ENCODE data around the gene WDFY4. TPM values are rescaled to one million over a fixed set of nuclear protein-coding genes. Genes with fewer than 3 reads are reported as not detected.

Gene WDFY4
- total RNA-seq, 1 experiment from 2014 or later, result 0.22 TPM

GRCh38 chr10:48661441-48661840, 23.2 kb upstream of the WDFY4 start:
- ChIA-PET CTCF (no interaction called here), POLR2A (no interaction called here), RAD21 (ENCODE audit: low non-redundant PET in 1 of 2, low total read pairs in 2 of 2, uncharacterized antibody in 2 of 2, unreplicated experiment in 2 of 2) (no interaction called here)
- Histone ChIP-seq H3K9me3 (ENCODE audit: control insufficient read depth in 1 of 2, insufficient read depth in 1 of 2, low read depth in 1 of 2, low read length in 2 of 2) (no peaks in the 10 kb centered on the region), H3K27ac (ENCODE audit: low read depth, low read length) (no peak overlapping the region), H3K4me2 (ENCODE audit: low read length) (no peak overlapping the region), H3K9me2 (ENCODE audit: insufficient read depth) (no peaks in the 10 kb centered on the region), H3K4me3 (replicated peaks in 1 of 2; ENCODE audit: low read depth in 1 of 2, low read length in 2 of 2) (no peak overlapping the region), H3K9ac (ENCODE audit: low read length) (no peak overlapping the region), H3K27me3 (ENCODE audit: insufficient read depth, low read length) (peaks cover 14% of the 10 kb centered on the region), H4K20me1 (ENCODE audit: insufficient read depth) (no peaks in the 10 kb centered on the region), H3K36me3 (ENCODE audit: control insufficient read depth in 1 of 2, insufficient read depth in 2 of 2, low read length in 2 of 2) (no peaks in the 10 kb centered on the region), H3K4me1 (ENCODE audit: control insufficient read depth in 1 of 2, insufficient read depth in 2 of 2, low read length in 2 of 2) (peaks cover 0 to 9% of the 10 kb centered on the region in 2 experiments; a peak in 2 of 4 replicates), H2AFZ (ENCODE audit: low read depth, low read length, poor library complexity, severe bottlenecking) (no peak overlapping the region), H3K79me2 (ENCODE audit: insufficient read depth, low read length) (no peaks in the 10 kb centered on the region)
- no TSS peak for BruUV-seq (replicated peaks)
- ATAC-seq (no peak), DNase-seq (ENCODE audit: low read depth, low spot score) (no peak)
- TF ChIP-seq EGR1 (IDR thresholded peaks at IDR 0.05; ENCODE audit: low read depth) (no peak), POLR2AphosphoS5 (IDR thresholded peaks at IDR 0.05; ENCODE audit: low read depth, low read length) (no peak), CEBPB (IDR thresholded peaks at IDR 0.05; ENCODE audit: low read depth) (no peak), YY1 (IDR thresholded peaks at IDR 0.05; ENCODE audit: extremely low read depth, insufficient replicate concordance, low read depth, low read length) (no peak), SIN3A (IDR thresholded peaks at IDR 0.05; ENCODE audit: low read depth) (no peak), ZNF274 (IDR thresholded peaks at IDR 0.05; ENCODE audit: low read depth, low read length) (no peak), CTCF (IDR thresholded peaks at IDR 0.05 in 2 of 3, conservative IDR thresholded peaks at IDR 0.05 in 1 of 3; ENCODE audit: borderline replicate concordance in 1 of 3, insufficient read depth in 1 of 3, low read depth in 2 of 3, low read length in 2 of 3) (no peak), CBX3 (IDR thresholded peaks at IDR 0.05; ENCODE audit: low read depth) (no peak), SRF (IDR thresholded peaks at IDR 0.05; ENCODE audit: low read depth) (no peak), ZFX (IDR thresholded peaks at IDR 0.05) (no peak), MAX (IDR thresholded peaks at IDR 0.05) (no peak), RAD21 (IDR thresholded peaks at IDR 0.05; ENCODE audit: low read depth) (no peak), EZH2phosphoT487 (IDR thresholded peaks at IDR 0.05; ENCODE audit: borderline replicate concordance) (no peak), SP1 (IDR thresholded peaks at IDR 0.05; ENCODE audit: low read depth) (no peak), ELF1 (IDR thresholded peaks at IDR 0.05; ENCODE audit: borderline replicate concordance, low read depth) (no peak), EZH2 (IDR thresholded peaks at IDR 0.05) (no peak), FOSL1 (IDR thresholded peaks at IDR 0.05; ENCODE audit: low read depth) (no peak), POLR2A (IDR thresholded peaks at IDR 0.05; ENCODE audit: borderline replicate concordance, extremely low read depth, insufficient read depth, insufficient read length) (no peak), REST (IDR thresholded peaks at IDR 0.05; ENCODE audit: low read depth) (no peak), TCF7L2 (IDR thresholded peaks at IDR 0.05; ENCODE audit: borderline replicate concordance, extremely low read depth, insufficient read depth, insufficient read length) (no peak)
- intact Hi-C loops (cut with micrococcal nuclease), result loop anchor here (5.0 kb wide), 2 partner anchors 316 to 501 kb away; no protein-coding TSS in a partner anchor
